HG03469 (cell line): ENCODE results near the gene PRX.
"Not testable (repeated sequence)": the region's sequence is repeated elsewhere in the genome, so short reads cannot be mapped to it uniquely, and the experiment has no call there.

Experiments
- ATAC-seq: cut with Tn5 transposase; IDR thresholded peaks from one replicate; pipeline ENCODE4 v1.9.1; 2021; ENCODE audit warnings: mild to moderate bottlenecking, moderate library complexity, moderate number of reproducible peaks; ENCODE audit not compliant: unreplicated experiment

The PRX gene

GRCh38 chr19:40442328-40443130 is 29.4 kb upstream of the PRX start:
- no peak for ATAC-seq

GRCh38 chr19:40441719-40442253 is 28.6 kb upstream of the PRX start:
- ATAC-seq: no peak

- no peak for ATAC-seq
Measured at GRCh38 chr19:40438284-40438683, 25.1 kb upstream of the PRX start.

- ATAC-seq: no peak
Measured at GRCh38 chr19:40433391-40434216, 20.4 kb upstream of the PRX start.

GRCh38 chr19:40432760-40433159 is 19.6 kb upstream of the PRX start:
- not testable (repeated sequence) for ATAC-seq

GRCh38 chr19:40431698-40432097 is 18.5 kb upstream of the PRX start:
- ATAC-seq: no peak

- not testable (repeated sequence) for ATAC-seq
Measured at GRCh38 chr19:40430242-40430641, 17.1 kb upstream of the PRX start.

GRCh38 chr19:40428197-40428596 is 15.0 kb upstream of the PRX start:
- not testable (repeated sequence) for ATAC-seq

- peak; percentile 68 for ATAC-seq
Measured at GRCh38 chr19:40425450-40426287, 12.5 kb upstream of the PRX start, which contains the start of gene SERTAD1. TSS of gene SERTAD1 (minus strand) at chr19:40425992. CDS start at chr19:40423546, 2,446 bp downstream.

GRCh38 chr19:40424637-40425449 is 11.7 kb upstream of the PRX start:
- no peak for ATAC-seq

- no peak for ATAC-seq
Measured at GRCh38 chr19:40423938-40424337, 10.8 kb upstream of the PRX start.

GRCh38 chr19:40422748-40423566 is 9.8 kb upstream of the PRX start:
- no peak for ATAC-seq

GRCh38 chr19:40421993-40422747 is 9.0 kb upstream of the PRX start:
- ATAC-seq: no peak

- ATAC-seq: no peak
Measured at GRCh38 chr19:40420766-40421765, 7.9 kb upstream of the PRX start.

- no peak for ATAC-seq
Measured at GRCh38 chr19:40420451-40420765, 7.2 kb upstream of the PRX start.

- no peak for ATAC-seq
Measured at GRCh38 chr19:40419780-40420179, 6.6 kb upstream of the PRX start.

GRCh38 chr19:40419066-40419612 is 6.0 kb upstream of the PRX start:
- ATAC-seq: no peak
